Activated naive CD8-positive, alpha-beta T cell treated with anti-CD3 and anti-CD28 coated beads for 36 hours (primary cell): ENCODE measurements around the gene TMEM184A. TPM values are rescaled to one million over a fixed set of nuclear protein-coding genes. Genes with fewer than 3 reads are reported as not detected.
A peak's percentile ranks its signal among the peaks of the same experiment; 100 is the strongest.

Experiments used
- DNase-seq: peaks from one replicate; pipeline ENCODE4 v3.0.0; 2021
- H3K27ac Mint-ChIP-seq: one replicate; pipeline ENCODE4 v1.8.0; 2022; ENCODE audit warnings: mild to moderate bottlenecking, moderate library complexity, mixed read lengths
- H3K27me3 Mint-ChIP-seq: one replicate; pipeline ENCODE4 v1.8.0; 2022; ENCODE audit warnings: mild to moderate bottlenecking, mixed read lengths
- H3K36me3 Mint-ChIP-seq: one replicate; pipeline ENCODE4 v1.8.0; 2021; ENCODE audit warnings: mild to moderate bottlenecking, mixed read lengths
- H3K4me1 Mint-ChIP-seq: one replicate; pipeline ENCODE4 v1.8.0; 2021; ENCODE audit warnings: mixed read lengths
- H3K4me3 Mint-ChIP-seq: one replicate; pipeline ENCODE4 v1.8.0; 2022; ENCODE audit warnings: mild to moderate bottlenecking, moderate library complexity, mixed read lengths
- H3K9me3 Mint-ChIP-seq: one replicate; pipeline ENCODE4 v1.8.0; 2022; ENCODE audit warnings: mixed read lengths
- total RNA-seq, 2 experiments: library from RNA; stranded (reverse); gene quantifications; one replicate each; pipeline ENCODE4 v1.2.3, GENCODE V29; 2021

Gene TMEM184A
- total RNA-seq, 2 experiments from 2014 or later: 0.14 to 0.22 TPM

- no peak for DNase-seq
- H3K9me3 Mint-ChIP-seq: no peaks in the 10 kb centered on the region
- H3K36me3 Mint-ChIP-seq: no peaks in the 10 kb centered on the region
- H3K4me3 Mint-ChIP-seq: no peak overlapping the region
- no peaks in the 10 kb centered on the region for H3K27me3 Mint-ChIP-seq
- H3K4me1 Mint-ChIP-seq: no peaks in the 10 kb centered on the region
- H3K27ac Mint-ChIP-seq: no peak overlapping the region
These were observed 12.2 kb downstream of the TMEM184A start for GRCh38 chr7:1543826-1544177.

GRCh38 chr7:1542841-1543747, 12.9 kb downstream of the TMEM184A start:
- H3K9me3 Mint-ChIP-seq: no peaks in the 10 kb centered on the region
- DNase-seq: no peak
- H3K4me3 Mint-ChIP-seq: no peak overlapping the region
- no peaks in the 10 kb centered on the region for H3K27me3 Mint-ChIP-seq
- H3K36me3 Mint-ChIP-seq: no peaks in the 10 kb centered on the region
- no peak overlapping the region for H3K27ac Mint-ChIP-seq
- no peaks in the 10 kb centered on the region for H3K4me1 Mint-ChIP-seq

- Mint-ChIP-seq H3K4me1 (peaks cover 2% of the 10 kb centered on the region), H3K27me3 (no peaks in the 10 kb centered on the region), H3K27ac (no peak overlapping the region), H3K9me3 (no peaks in the 10 kb centered on the region), H3K36me3 (no peaks in the 10 kb centered on the region), H3K4me3 (no peak overlapping the region)
- no peak for DNase-seq
These were observed 13.7 kb downstream of the TMEM184A start for GRCh38 chr7:1542329-1542728.

GRCh38 chr7:1541431-1542162, 14.4 kb downstream of the TMEM184A start:
- Mint-ChIP-seq H3K27ac (no peak overlapping the region), H3K27me3 (no peaks in the 10 kb centered on the region), H3K9me3 (no peaks in the 10 kb centered on the region), H3K4me1 (peaks cover 2% of the 10 kb centered on the region), H3K36me3 (no peaks in the 10 kb centered on the region), H3K4me3 (no peak overlapping the region)
- DNase-seq: no peak

- peaks cover 4% of the 10 kb centered on the region for H3K4me1 Mint-ChIP-seq
- H3K9me3 Mint-ChIP-seq: no peaks in the 10 kb centered on the region
- peaks cover 3% of the 10 kb centered on the region for H3K36me3 Mint-ChIP-seq
- no peak overlapping the region for H3K27ac Mint-ChIP-seq
- DNase-seq: no peak
- H3K27me3 Mint-ChIP-seq: no peaks in the 10 kb centered on the region
- H3K4me3 Mint-ChIP-seq: no peak overlapping the region
These were observed 15.2 kb downstream of the TMEM184A start for GRCh38 chr7:1540776-1541271.

- peaks cover 4% of the 10 kb centered on the region for H3K4me1 Mint-ChIP-seq
- H3K4me3 Mint-ChIP-seq: no peak overlapping the region
- no peak overlapping the region for H3K27ac Mint-ChIP-seq
- H3K36me3 Mint-ChIP-seq: peaks cover 3% of the 10 kb centered on the region
- no peaks in the 10 kb centered on the region for H3K27me3 Mint-ChIP-seq
- DNase-seq: no peak
- no peaks in the 10 kb centered on the region for H3K9me3 Mint-ChIP-seq
These were observed 15.9 kb downstream of the TMEM184A start for GRCh38 chr7:1539882-1540775.

- Mint-ChIP-seq H3K9me3 (no peaks in the 10 kb centered on the region), H3K36me3 (peaks cover 3% of the 10 kb centered on the region), H3K27me3 (no peaks in the 10 kb centered on the region), H3K27ac (no peak overlapping the region), H3K4me3 (no peak overlapping the region), H3K4me1 (peaks cover 4% of the 10 kb centered on the region)
- DNase-seq: no peak
These were observed 16.7 kb downstream of the TMEM184A start for GRCh38 chr7:1539181-1539881.

DNA sequence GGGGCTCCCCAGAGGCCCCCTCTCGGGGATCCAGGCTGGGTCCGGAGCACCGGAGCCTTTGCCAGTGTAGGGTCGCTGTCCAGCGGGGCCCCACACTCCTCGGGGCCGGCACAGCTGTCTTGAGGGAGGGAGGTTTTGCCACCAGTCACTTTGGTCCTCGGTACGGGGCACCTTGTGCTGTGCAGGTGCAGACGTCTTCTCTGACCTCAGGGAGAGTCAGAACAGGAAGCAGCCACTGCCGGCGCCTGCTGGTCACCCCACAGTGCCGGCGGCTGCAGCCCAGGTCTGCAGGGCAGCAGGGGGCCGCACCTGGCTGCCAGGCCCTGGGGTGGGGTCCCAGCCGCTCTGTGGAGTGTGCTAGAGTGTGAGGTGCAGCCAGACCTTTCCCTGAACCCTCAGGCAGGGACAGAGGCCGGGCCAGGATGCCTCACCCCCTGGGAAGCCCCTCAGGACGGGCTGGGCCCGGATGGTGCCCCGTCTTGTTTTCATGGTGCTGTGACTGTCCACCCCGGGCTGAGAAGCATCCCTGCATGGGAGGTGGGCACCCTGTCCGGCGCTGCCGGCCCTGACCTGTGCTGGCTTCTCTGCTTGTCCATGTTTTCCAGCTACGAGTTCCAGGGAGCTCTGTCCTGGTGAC, 17.3 kb downstream of the TMEM184A start:
- Mint-ChIP-seq H3K9me3 (no peaks in the 10 kb centered on the region), H3K4me3 (no peak overlapping the region), H3K4me1 (peaks cover 5% of the 10 kb centered on the region), H3K27ac (no peak overlapping the region), H3K36me3 (peaks cover 3% of the 10 kb centered on the region), H3K27me3 (no peaks in the 10 kb centered on the region)
- DNase-seq: no peak

GRCh38 chr7:1537535-1538412, 18.2 kb downstream of the TMEM184A start:
- no peaks in the 10 kb centered on the region for H3K9me3 Mint-ChIP-seq
- H3K4me1 Mint-ChIP-seq: peaks cover 14% of the 10 kb centered on the region
- H3K27ac Mint-ChIP-seq: peak overlapping the region; percentile 66
- H3K4me3 Mint-ChIP-seq: no peak overlapping the region
- DNase-seq: no peak
- peaks cover 3% of the 10 kb centered on the region for H3K36me3 Mint-ChIP-seq
- no peaks in the 10 kb centered on the region for H3K27me3 Mint-ChIP-seq

DNA sequence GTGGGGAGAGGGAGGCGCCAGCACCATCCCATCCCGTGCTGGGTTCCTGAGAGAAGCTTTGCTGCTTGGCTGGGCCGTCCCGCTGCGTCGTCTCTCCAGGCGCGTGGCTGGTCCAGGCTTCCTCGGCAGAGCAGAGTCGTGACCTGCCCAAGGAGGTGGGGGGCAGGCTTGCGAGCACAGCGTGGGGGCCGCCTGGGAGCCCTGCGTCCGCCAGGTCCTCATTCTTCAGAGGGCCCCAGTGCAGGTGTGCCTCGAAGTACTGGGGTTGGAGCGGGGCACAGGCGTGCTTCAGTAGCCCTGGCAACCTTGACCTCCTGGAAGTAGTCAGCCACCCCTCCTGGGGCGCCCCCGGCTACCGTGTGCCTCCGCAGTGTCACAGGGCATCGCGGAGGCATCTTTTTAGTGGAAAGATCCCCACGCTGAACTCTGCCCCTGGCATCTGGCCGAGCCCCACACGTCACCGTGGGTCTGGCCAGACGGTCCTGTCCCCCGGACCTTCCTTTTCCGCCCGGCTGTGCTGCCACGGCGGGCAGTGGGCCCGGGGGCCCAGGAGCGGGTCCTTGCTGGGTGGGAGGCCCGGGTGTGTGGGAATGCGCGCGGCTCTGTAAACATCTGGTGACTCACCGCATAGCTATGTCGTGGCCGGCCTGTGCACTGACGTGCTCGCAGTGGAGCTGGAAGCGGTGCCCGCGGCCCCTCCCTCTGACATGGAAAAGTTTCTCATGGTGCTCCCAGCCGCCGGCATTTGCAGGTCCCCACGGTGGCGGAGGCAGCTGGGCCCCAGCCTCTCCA, 19.1 kb downstream of the TMEM184A start:
- peak overlapping the region; percentile 38 for H3K27ac Mint-ChIP-seq
- no peaks in the 10 kb centered on the region for H3K9me3 Mint-ChIP-seq
- no peak overlapping the region for H3K4me3 Mint-ChIP-seq
- peaks cover 22% of the 10 kb centered on the region for H3K4me1 Mint-ChIP-seq
- peaks cover 3% of the 10 kb centered on the region for H3K36me3 Mint-ChIP-seq
- no peak for DNase-seq
- no peaks in the 10 kb centered on the region for H3K27me3 Mint-ChIP-seq

- no peak overlapping the region for H3K4me3 Mint-ChIP-seq
- peak overlapping the region; percentile 38 for H3K27ac Mint-ChIP-seq
- H3K36me3 Mint-ChIP-seq: peaks cover 8% of the 10 kb centered on the region
- no peaks in the 10 kb centered on the region for H3K27me3 Mint-ChIP-seq
- DNase-seq: no peak
- H3K9me3 Mint-ChIP-seq: no peaks in the 10 kb centered on the region
- H3K4me1 Mint-ChIP-seq: peaks cover 26% of the 10 kb centered on the region
These were observed 19.6 kb downstream of the TMEM184A start for GRCh38 chr7:1536455-1536742.

DNA sequence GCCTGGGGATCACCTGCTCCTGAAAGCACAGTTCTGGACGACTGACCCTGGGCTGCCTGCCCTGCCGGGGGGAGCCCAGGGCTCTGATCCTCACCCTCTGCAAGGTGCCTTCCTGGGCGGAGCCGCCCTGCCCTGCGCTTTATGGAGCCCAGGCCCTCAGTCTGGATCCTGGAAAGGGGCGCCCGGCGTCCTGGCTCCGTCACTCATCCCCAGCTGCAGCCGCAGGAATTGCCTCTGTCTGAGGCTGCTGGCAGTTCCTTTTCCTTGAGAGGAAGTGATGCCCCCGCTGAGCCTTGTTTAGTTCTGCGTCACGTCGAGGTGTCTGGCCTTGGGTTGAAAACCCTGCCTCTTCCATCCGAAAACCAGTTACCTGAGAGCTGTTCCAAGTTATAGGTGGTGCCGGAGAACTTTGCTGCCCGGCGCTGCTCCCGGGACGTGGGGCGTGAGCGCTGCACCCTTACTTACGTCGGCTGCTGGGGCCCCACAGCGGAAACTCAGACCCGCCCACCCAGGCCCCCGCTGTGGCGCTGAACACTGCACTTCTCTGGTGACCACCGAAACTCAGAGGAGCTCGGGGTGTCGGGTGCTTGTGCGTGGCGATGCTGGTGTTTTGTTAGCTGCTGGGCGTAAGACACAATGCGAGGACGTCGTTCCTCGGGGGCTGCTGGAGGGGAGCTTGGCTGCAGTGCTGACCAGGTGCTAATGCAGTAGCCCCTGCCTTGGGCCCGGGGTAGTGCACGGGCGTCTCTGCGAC, 20.1 kb downstream of the TMEM184A start:
- no peaks in the 10 kb centered on the region for H3K9me3 Mint-ChIP-seq
- H3K36me3 Mint-ChIP-seq: peaks cover 8% of the 10 kb centered on the region
- no peak for DNase-seq
- H3K4me1 Mint-ChIP-seq: peaks cover 26% of the 10 kb centered on the region
- H3K27me3 Mint-ChIP-seq: no peaks in the 10 kb centered on the region
- no peak overlapping the region for H3K4me3 Mint-ChIP-seq
- no peak overlapping the region for H3K27ac Mint-ChIP-seq
